Measurements from ENCODE around the gene CHERP.
"Not testable (repeated sequence)": the region's sequence is repeated elsewhere in the genome, so short reads cannot be mapped to it uniquely, and the experiment has no call there.

The CHERP gene

DNA sequence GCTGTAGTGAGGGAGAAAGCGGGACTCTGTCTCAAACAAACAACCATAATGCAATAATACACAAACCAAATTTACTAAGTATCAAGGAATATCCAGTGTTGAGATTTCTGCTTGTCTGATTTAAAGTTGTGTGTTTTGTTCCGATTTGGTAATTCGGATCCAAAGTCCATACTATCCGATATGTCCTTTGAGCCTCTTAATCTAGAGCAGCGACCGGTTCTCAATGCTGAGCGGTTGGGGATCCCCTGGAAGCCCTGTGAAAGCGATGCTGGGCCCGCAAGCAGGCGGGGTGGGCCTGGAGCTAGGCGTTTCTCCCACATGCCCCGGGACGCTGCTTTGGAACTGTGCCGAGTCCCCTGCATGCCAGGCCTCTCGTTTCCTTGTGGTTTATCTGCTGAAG lies 25.9 kb downstream of the CHERP start:
- no peak for TF ChIP-seq ZFX (IDR thresholded peaks at IDR 0.05)
- TF ChIP-seq, protein P1, sequence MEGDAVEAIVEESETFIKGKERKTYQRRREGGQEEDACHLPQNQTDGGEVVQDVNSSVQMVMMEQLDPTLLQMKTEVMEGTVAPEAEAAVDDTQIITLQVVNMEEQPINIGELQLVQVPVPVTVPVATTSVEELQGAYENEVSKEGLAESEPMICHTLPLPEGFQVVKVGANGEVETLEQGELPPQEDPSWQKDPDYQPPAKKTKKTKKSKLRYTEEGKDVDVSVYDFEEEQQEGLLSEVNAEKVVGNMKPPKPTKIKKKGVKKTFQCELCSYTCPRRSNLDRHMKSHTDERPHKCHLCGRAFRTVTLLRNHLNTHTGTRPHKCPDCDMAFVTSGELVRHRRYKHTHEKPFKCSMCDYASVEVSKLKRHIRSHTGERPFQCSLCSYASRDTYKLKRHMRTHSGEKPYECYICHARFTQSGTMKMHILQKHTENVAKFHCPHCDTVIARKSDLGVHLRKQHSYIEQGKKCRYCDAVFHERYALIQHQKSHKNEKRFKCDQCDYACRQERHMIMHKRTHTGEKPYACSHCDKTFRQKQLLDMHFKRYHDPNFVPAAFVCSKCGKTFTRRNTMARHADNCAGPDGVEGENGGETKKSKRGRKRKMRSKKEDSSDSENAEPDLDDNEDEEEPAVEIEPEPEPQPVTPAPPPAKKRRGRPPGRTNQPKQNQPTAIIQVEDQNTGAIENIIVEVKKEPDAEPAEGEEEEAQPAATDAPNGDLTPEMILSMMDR (conservative IDR thresholded peaks at IDR 0.05): no peak
- no peak overlapping the region for H3K27ac ChIP-seq

DNA sequence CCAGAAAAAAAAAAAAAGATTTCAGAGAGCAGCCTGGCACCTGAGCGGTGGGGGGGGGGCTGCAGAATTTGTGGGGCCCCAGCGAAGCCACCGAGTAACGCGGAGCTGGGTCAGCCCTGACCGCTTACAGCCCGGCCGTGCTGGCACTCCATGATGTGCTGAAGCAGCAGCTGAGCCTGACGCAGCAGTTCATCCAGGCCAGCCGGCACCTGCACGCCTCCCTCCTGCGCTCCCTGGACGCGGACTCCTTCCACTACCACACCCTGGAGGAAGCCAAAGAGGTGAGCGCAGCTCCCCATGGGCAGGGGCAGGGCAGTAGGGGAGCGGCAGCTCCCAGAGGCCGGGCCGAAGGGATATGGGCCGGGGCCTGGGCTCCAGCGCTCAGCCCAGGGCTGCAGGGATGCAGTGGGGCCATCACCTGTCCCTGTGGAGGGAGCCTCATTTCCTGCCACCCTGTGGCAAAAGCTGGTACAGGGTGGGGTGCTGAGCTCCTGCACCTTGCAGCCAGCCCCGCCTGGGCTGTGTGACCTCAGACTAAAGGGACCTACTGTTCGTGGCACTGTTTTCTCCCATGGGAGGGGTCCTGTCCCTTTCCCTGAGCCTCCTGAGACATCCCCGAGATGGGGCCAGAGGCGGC lies 27.7 kb downstream of the CHERP start:
- no peak for TF ChIP-seq ZFX (IDR thresholded peaks at IDR 0.05)
- TF ChIP-seq, protein P1 (conservative IDR thresholded peaks at IDR 0.05): no peak
- no peak overlapping the region for H3K27ac ChIP-seq

DNA sequence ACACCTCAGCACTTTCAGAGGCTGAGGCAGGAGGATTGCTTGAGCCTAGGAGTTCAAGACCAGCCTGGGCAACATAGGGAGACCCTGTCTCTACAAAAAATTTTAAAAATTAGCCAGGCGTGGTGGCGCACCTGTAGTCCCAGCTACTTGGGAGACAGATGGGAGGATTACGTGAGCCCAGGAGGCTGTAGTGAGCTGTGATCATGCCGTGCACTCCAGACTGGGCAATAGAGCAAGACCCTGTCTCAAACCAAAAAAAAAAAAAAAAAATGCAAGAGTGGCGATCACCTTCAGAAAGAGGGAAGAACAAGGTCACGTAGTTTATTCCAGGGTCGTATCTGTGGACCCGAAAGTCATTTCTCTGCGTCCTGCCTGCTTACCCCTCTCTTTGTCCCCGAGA lies 29.6 kb downstream of the CHERP start:
- not testable (repeated sequence) for H3K27ac ChIP-seq

DNA sequence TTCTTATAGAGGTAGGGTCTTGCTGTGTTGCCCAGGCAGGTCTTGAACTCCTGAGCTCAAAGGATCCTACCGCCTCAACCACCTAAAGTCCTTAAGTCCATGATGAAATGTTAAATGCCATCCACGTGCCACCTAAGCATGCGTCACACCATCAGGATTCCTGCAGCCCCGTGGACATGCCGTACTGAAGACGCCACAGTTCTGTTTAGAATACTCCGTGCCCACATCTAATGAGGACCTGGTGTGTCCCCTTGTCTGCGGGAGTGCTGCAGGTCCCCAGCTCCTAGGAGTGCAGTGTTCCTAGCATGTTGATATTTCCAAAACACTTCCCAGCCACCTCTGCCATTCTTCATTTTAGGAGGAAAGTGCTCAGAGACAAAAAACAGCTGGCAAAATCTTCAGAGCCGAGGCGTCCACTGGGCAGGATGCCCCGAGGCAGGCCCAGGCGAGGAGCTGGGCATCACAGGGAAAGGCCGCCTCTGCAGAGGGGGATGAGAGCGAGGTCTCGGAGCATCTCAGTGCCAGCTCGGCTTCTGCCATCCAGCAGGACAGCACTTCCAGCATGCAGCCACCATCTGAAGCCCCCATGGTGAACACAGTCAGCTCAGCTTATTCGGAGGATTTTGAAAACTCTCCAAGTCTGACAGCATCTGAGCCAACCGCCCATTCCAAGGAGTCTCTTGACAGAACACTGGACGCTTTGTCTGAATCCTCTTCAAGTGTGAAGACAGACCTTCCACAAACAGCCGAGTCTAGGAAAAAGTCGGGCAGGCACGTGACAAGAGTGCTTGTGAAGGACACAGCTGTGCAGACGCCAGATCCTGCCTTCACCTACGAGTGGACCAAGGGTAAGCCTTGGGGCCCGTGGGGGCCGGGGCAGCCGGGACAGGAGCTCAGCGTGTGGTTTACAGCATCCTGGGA lies 32.8 kb downstream of the CHERP start:
- H3K27ac ChIP-seq: no peak overlapping the region
- TF ChIP-seq, protein P1 (conservative IDR thresholded peaks at IDR 0.05): no peak
- no peak for TF ChIP-seq ZFX (IDR thresholded peaks at IDR 0.05)

DNA sequence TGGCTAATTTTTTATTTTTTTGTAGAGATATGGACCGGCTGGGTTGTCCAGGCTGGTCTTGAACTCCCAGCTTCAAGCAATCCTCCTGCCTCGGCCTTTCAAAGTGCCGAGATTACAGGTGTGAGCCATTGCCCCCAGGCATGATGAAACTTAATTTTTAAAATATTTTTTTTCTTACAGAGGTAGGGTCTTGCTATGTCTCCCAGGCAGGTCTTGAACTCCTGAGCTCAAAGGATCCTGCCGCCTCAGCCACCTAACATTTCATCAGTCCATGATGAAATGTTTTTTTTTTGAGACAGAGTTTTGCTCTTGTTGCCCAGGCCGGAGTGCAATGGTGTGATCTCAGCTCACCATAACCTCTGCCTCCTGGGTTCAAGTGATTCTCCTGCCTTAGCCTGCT lies 33.7 kb downstream of the CHERP start:
- H3K27ac ChIP-seq: no peak overlapping the region
- TF ChIP-seq ZFX (IDR thresholded peaks at IDR 0.05): no peak
- TF ChIP-seq, protein P1 (conservative IDR thresholded peaks at IDR 0.05): no peak

DNA sequence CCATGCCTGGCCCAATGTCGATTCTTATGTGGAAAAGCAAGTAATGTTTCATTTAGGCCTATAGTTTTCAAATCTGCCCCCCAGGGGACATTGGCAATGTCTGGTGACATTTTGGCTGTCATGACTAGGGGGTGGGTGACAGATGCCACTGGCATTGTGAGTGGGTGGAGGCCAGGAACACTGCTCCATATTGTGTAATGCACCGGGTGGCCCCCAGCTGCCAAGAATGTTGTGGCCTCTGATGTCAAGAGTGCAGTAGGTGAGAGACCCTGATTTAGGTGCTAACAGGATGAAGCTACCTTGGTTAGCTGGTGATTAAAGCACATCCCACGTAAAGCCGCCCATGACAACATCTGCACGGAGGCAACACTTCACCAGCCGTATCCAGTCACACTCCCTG lies 35.3 kb downstream of the CHERP start:
- H3K27ac ChIP-seq: no peak overlapping the region
- no peak for TF ChIP-seq ZFX (IDR thresholded peaks at IDR 0.05)
- TF ChIP-seq, protein P1 (conservative IDR thresholded peaks at IDR 0.05): no peak

DNA sequence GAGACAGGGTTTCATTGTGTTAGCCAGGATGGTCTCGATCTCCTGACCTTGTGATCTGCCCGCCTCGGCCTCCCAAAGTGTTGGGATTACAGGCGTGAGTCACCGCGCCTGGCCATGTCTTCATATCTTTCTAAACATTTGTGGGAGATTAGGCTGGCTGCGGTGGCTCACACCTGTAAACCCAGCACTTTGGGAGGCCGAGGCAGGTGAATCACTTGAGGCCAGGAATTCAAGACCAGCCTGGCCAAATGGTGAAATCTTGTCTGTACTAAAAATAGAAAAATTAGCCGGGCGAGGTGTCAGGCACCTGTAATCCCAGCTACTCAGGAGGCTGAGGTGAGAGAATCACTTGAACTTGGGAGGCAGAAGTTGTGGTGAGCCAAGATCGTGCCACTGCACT lies 36.1 kb downstream of the CHERP start:
- not testable (repeated sequence) for H3K27ac ChIP-seq

DNA sequence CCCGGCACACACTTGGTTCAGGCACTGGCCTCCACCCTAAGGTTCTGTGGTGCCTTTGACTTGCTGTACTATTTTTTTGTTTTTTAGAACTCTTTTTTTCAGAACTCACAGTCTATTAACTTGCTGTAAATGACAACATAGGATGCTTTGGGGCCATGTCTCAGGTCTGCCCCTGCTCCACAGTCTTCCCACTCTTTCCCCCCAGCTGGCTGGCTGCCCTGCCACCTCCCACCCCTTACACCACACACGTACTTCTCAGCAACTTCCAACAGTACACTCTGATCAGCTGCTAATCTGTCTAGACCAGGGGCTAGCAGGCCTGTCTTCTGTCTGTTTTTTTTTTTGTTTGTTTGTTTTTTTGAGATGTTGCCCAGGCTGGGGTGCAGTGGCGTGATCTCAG lies 38.0 kb downstream of the CHERP start:
- TF ChIP-seq, protein P1 (conservative IDR thresholded peaks at IDR 0.05): no peak
- TF ChIP-seq ZFX (IDR thresholded peaks at IDR 0.05): no peak
- H3K27ac ChIP-seq: no peak overlapping the region
